C4-2B (cell line): ENCODE data around the gene CCDC73.

Source experiments
- CTCF ChIP-seq: fragments of 450-650 bp; conservative IDR thresholded peaks from 2 replicates; pipeline ENCODE4 v1.5.1; 2017; ENCODE audit warnings: mild to moderate bottlenecking
- ZFX ChIP-seq: fragments of 450-650 bp; IDR thresholded peaks from 2 replicates; pipeline ENCODE4 v1.6.1; 2017

DNA sequence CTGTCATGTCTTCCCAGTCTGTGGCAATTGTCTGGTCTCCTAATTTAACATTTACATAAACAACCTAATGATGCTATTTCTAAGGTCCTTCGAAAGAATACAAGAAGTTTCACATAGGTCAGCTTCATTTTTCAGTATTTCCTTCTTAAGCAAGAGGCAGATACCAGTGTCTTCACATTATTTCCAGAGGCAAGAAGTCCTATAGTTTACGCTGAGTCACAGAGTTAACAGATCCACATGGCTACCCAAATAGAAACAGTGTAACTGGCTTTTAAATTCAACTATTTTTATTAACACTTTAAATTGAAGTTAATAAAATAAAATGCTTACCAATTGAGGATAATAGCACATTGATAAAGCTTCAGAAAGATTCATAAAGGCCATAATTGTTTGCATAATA lies 46.1 kb upstream of the CCDC73 start:
- TF ChIP-seq CTCF (no peak), ZFX (no peak)
